GM18526 (cell line): ENCODE results near the gene MRPL34.

ENCODE experiments used
- POLR2A ChIP-seq: IDR thresholded peaks from 3 replicates; pipeline ENCODE4 v1.6.1; 2011; ENCODE audit not compliant: insufficient read length; ENCODE audit errors: extremely low read depth

MRPL34 gene

DNA sequence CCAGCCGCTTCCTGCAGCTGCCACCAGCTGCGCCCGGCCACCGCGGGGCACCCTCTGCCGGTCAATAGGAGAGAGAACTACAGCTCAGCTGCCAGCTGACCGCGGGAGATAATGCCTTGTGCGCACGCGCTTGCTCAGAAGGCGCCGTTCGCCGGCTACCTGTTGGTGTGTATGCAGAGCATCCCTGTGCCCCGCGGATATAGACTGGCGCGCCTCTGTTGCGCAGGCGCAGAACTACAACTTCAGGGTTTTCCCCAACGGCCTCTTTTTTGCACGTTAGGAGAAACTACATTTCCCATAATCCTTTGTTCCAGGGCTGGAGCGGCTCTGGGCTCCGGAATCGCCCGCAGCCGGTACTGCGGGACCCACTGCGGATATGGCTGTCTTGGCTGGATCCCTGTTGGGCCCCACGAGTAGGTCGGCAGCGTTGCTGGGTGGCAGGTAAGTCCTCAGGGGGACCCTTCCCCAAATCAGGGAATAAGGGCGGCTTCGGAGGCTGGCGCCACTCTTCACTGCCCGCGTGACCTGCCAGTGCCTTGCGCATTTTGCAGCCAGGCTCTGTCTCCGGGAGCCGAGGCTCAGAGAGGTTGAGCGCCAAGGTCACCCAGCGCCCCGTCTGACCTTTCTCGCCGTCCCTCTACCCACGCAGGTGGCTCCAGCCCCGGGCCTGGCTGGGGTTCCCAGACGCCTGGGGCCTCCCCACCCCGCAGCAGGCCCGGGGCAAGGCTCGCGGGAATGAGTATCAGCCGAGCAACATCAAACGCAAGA lies at the start of gene MRPL34:
TSS of gene MRPL34 (plus strand) at position 356 of the 768 bp plus-strand sequence. CDS start at position 377, 21 bp downstream.
- TF ChIP-seq POLR2A = peak; percentile 58

DNA sequence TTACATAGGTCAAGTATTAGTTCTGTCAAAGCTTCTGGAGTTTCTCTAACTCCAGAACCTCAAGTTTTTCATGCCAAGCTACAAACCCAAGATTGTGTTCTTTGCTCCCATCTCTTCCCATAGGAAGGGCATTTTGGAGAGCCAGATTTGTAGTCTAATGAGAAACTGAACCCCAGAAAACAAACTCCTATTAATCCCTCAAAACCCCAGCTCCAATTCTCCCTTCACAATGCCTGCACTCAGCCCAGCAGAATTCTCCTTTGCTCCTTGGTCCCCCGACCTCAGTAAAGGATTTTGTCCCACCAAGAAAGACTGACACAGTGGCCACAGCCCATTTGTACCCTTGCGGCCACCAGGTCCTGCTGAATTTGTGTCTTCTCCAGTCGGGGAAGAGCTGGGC lies 49.5 kb upstream of the MRPL34 start:
- TF ChIP-seq POLR2A = no peak

DNA sequence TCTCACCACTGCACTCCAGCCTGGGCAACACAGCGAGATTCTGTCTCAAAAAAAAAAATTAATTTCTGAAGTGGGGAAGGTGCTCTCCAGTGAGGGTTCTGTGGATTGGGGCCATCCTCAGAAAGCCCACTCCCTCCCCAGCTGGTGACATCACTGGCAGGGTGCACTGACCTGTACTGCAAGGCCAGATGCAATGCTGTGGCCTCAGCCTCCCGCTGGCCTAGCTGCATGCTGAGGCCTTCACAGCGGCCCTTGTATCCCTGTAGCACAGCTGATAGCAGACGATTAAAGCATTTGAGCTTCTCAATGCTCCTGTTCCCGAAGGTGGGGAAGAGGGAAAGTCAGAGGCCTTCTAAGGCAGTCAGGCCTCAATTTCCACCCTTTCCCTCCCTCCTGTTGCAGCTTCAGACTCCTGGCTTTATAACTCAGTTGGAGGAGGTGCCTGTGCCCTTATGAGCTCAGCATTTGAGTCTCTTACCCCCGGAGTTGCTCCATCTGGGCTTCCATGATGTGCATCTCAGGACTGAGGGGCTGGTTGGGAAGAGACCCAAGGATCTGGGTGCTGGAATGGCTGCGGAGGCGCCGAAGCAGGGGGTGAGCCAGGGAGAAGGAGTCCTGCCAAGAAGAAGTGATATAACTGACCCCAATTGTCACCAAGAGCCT lies 46.4 kb upstream of the MRPL34 start:
- TF ChIP-seq POLR2A = no peak

DNA sequence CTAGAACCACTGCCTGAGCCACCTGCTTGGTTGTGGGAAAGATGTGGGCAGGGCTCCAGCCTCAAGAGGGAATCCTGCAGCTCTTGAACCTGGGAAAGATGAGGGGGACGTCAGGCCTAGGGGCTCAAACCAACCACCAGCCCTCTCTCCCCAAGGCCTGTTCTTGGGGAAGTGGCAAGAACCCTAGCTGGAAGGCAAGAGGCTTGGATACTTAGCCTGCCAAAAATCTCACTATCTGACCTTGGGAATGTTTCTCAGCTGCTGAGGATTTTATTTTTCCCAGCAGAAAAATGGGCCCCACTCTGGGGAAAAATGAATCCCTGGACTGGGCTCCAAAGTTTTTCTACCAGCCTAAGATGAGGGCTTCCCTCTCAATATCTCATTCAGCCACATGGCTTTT lies 45.7 kb upstream of the MRPL34 start:
- TF ChIP-seq POLR2A = no peak

DNA sequence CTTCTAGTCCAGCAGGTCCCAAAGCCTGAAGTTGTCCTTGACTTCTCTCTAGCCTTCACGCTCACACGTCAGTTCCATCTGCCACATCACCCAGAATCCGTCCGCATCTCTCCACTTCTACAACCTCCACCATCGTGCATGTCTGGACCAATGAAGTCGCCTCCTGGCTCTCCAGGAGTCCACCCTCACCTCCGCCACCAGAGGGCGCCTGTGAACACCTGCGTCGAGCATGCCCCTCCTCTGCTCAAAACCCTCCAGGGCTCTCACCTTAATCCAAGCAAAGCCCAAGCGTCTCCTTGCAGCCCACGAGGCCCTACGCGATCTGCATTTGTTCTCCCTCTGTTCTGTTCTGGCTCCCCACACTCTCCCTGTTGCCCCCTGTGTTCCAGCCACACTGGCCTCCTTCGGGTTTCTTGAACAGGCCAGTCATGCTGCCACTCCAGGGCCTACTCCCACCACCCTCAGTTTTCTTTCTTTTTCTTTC lies 44.8 kb upstream of the MRPL34 start:
- no peak for TF ChIP-seq POLR2A

DNA sequence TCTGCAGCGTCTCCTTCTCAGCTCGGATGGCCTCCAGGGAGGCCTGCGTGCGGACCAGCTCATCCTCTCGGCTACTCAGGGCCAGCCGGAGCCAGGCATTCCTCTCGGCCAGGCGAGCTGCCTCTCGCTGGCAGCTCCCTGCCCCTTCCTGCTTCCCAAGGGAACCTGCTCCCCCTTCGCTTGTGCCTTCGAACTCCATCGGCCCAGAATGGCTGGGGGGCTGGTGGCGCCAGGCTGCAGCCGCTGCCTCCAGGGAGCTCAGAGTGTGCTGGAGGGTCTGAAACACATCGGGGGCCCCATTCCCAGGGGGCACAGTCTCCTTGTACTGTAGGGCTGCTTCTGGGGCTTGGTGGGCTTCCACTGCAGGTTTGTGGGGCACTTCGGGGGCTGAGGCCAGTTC lies 43.1 kb upstream of the MRPL34 start:
- no peak for TF ChIP-seq POLR2A

DNA sequence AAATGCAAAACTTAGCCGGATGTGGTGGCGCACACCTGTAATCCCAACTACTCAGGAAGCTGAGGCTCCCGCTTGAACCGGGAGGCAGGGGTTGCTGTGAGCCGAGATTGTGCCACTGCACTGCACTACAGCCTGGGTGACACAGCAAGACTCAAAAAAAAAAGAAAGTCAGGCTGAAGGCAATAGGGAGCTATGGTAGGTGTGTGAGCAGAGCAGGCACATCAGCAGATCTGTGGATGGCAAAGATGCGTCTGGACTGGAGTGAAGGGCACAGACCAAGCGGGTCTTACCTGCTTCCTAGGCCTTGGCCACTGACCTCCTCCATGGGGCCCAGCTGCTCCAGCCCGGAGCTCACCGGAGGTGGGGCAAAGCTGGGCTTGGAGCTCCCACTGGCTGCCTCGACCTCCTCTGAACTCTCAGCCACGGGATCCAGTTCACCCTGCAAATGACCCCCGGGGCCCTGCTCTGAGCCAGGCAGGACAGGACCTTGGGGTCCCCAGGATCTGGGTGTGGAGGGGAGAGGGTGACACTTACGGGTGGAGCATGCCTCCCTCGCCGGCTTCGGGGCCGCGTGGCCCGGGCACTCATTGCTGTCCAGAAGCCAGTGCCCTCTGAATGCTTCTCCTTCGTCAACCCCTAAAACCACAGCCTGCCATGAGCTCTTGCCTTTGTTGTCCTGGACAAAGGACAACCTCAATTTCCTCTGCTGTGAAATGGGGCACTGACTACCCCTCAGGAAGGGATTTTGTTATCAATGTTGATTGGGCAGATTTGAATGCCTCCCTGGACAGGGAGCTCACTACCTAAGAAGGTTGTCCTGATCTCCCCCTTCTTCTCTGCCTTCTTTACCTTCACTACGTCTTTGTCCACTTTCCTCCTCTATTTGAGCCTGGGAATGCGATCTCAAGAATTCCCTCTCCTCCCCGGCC lies 41.7 kb upstream of the MRPL34 start:
- no peak for TF ChIP-seq POLR2A

DNA sequence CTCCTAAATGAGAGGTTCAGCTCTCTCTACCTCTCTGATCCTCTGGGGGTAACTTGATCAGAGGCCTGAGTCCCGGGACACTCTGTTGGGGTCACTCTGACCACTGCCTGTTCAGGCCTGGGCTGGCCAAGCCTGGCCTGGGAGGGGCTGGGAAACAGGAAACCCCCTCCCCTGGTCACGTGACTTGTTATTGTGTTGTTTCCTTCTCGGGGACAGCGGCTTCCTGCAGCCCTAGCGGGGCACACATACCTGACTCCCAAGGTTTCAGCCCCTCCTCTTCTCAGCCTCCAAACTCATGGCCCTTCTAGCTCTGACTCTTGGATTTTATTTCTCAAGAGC lies 41.1 kb upstream of the MRPL34 start, which contains the start of gene USHBP1:
TSS of gene USHBP1 (minus strand) at position 105 of the 339 bp plus-strand sequence. CDS start 446 bp downstream, outside the sequence.
- TF ChIP-seq POLR2A = no peak

DNA sequence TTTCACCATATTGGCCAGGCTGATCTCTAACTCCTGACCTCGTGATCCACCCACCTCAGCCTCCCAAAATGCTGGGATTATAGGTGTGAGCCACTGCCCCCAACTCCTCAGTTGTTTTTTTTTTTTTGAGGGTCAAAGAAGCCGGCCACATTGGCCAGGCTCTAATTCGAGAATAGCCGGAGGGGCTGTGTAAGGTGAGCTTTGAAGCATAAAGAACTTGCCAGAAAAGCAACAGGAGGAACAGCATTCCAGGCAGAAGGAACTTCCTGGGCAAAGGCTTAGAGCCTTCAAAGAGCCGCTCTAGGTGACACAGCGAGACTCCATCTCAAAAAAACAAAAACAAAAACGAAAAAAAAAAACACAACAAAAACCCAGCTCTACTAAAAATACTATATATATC lies 39.6 kb upstream of the MRPL34 start:
- no peak for TF ChIP-seq POLR2A

DNA sequence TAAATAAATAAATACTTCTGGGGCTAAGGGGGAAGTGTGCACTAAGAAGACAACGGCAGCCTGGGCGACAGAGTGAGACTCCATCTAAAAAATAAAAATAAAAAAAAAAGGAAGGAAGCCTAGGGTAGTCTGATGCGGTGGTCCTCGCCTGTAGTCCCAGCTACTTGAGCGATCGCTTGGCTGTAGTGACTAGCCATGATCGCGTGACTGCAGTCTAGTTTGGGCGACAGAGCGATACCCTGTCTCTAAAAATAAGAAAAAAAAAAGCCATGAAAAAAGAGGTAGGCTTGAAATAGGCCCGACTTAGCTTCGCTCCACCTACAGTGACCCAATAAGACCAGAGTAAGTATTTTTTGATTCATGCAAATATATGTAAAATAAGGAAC lies 39.1 kb upstream of the MRPL34 start:
- TF ChIP-seq POLR2A = peak; percentile 45

DNA sequence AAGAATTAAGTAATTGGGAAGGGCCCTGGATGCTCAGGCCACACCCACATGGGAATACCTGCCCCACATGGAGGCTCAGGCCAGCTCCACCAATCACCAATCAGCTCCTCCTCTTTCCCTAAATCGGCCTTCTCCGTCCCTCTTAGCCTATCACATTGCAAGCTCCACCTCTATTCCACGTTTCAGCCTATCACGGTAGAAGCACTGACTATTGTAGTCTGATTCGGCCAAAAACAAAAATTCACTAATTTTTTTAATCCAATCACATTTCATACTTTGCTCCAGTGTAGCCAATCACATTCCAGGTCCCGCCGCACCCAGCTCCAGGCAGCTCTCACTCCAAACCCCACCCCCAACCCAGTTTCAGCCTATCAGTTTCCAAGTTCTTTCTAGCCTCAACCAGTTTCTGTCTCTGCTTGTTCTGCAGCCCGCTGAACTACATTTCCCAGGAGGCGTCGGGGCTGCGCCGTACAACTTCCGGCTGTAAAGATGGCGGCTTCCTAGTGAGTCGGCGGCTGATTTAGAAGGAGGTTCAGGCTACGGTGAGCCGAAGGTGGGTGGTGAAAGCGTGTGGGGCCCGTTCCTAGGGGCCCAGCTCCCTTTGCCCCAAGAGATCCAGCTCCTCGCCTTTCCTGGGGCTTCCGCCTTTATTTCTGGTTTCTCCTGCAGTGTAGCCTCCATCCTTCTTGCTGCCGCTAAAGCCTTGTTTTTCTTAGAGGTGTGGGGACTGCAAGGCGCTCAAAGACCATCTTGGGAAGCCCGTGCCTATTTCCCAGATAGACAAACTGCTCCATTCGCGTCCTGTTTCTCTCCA lies 38.5 kb upstream of the MRPL34 start, which contains the start of gene BABAM1:
TSS of gene BABAM1 (plus strand) at position 469 of the 814 bp plus-strand sequence. CDS start 1,364 bp downstream, outside the sequence.
- TF ChIP-seq POLR2A = peak; percentile 77

DNA sequence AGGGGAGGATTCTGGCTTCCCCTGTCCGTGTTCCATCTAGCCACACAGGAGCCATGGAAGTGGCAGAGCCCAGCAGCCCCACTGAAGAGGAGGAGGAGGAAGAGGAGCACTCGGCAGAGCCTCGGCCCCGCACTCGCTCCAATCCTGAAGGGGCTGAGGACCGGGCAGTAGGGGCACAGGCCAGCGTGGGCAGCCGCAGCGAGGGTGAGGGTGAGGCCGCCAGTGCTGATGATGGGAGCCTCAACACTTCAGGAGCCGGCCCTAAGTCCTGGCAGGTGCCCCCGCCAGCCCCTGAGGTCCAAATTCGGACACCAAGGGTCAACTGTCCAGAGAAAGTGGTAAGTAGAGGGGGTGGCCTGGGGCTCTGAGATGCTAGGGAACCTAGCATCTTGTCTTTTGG lies 36.9 kb upstream of the MRPL34 start:
- no peak for TF ChIP-seq POLR2A

DNA sequence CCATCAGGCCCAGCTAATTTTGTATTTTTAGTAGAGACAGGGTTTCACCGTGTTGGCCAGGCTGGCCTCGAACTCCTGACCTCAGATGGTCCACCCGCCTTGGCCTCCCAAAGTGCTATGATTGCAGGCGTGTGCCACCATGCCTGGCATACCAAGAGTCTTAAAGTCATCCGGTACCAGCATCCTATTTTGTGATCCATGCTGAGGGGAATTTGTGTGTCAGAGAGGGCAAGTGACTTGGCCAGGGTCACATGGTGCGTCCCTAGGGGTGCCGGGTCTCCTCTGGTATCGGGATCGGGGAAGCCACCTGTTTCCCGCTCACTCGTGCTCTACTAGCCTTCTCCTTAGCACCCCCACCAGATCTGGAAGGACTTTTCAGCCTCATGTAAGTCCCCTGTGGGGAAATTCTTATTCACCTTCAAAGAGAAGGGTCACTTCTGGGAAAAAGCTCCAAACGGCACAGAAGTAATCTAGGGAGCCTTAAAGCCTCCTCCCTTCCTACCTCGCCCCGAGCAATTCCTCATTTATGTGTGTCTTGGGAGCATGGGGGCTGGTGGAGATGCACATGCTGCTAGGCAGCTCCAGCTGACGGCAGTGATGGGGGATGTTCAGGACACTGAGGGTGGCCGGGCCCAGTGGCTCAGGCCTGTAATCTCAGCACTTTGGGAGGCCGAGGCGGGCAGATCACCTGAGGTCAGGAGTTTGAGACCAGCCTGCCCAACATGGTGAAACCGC lies 30.1 kb upstream of the MRPL34 start:
- TF ChIP-seq POLR2A = no peak

DNA sequence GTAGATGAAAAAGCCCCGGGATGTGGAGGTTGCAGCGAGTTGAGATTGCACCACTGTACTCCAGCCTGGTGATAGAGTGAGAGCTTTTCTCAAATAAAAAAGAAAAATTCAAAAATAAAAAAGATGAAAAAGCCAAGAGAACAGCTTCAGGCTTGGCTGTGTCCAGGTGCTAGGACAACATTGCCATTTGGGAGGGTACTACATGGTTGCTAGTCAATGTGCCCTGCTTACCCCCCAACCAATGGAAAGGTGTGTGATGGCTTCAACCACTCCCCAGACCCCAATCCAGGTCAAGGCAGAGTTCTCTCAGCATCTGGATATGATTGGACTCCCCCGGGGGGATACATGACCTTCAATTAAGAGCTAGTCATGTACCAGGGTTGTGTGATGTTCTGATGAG lies 26.2 kb upstream of the MRPL34 start:
- no peak for TF ChIP-seq POLR2A
